ENCODE measurements around the gene ZNF333. TPM values are rescaled to one million over a fixed set of nuclear protein-coding genes. Genes with fewer than 3 reads are reported as not detected.
"Not testable (repeated sequence)": the region's sequence is repeated elsewhere in the genome, so short reads cannot be mapped to it uniquely, and the experiment has no call there.

The ZNF333 gene
- total and polyA plus RNA-seq, 2 donors from 2014 or later, result 4.1 to 20.8 TPM

DNA sequence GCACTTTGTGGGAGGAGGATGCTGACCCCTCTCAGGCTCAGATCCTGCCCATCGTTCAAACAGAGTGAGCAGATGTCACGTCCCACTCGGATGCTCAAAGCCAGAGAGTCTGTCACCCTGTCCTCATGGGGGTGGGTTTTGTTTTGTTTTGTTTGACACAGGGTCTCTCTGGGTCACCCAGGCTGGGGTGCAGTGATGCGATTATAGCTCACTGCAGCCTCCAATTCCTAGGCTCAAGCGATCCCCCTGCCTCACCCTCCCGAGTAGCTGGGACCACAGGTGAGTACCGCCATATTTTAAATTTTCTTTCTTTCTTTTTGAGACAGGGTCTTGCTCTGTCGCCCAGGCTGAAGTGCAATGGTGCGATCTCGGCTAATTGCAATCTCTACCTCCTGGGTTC lies 84.5 kb downstream of the ZNF333 start:
- Histone ChIP-seq H3K36me3 (ENCODE audit: control insufficient read depth in 2 of 3, insufficient read depth in 3 of 3, low read length in 3 of 3) (no peaks in the 10 kb centered on the region), H3K27me3 (ENCODE audit: control insufficient read depth, insufficient read depth, low read length) (no peaks in the 10 kb centered on the region), H3K9ac (ENCODE audit: low read length in 3 of 3) (no peak overlapping the region), H3K4me3 (ENCODE audit: low read length in 3 of 3) (no peak overlapping the region), H3K27ac (ENCODE audit: low read depth in 2 of 2, low read length in 2 of 2) (no peak overlapping the region), H3K9me3 (ENCODE audit: control insufficient read depth in 2 of 3, insufficient read depth in 1 of 3, low read length in 3 of 3) (no peaks in the 10 kb centered on the region), H3K4me1 (ENCODE audit: control insufficient read depth in 2 of 3, insufficient read depth in 2 of 3, low read depth in 1 of 3, low read length in 3 of 3) (no peaks in the 10 kb centered on the region)
- no peak for FAIRE-seq
- intact Hi-C loops (cut with DNase I), result no loop called here
- TF ChIP-seq CTCF (IDR thresholded peaks at IDR 0.05; ENCODE audit: borderline replicate concordance, extremely low read depth, insufficient read depth), result no peak
- DNase-seq, result no peak

DNA sequence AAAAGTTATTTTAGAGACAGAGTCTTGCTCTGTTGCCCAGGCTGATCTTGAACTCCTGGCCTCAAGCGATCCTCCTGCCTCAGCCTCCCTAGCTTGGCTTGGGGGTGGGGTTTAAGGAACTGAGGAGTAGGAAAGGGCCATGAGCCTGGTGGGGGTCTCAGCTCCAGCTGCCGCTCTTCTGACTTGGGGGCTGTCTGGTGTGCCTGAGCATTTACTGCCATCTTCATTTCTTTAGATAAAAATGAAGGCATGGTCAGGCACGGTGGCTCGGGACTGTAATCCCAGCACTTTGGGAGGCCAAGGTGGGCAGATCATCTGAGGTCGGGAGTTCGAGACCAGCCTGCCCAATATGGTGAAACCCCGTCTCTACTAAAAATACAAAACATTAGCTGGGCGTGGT lies 85.5 kb downstream of the ZNF333 start:
- H3K9me3 ChIP-seq (ENCODE audit: control insufficient read depth in 2 of 3, insufficient read depth in 1 of 3, low read length in 3 of 3); H3K36me3 ChIP-seq (ENCODE audit: control insufficient read depth in 2 of 3, insufficient read depth in 3 of 3, low read length in 3 of 3); FAIRE-seq; H3K4me3 ChIP-seq (ENCODE audit: low read length in 3 of 3); intact Hi-C loops (cut with DNase I); H3K4me1 ChIP-seq (ENCODE audit: control insufficient read depth in 2 of 3, insufficient read depth in 2 of 3, low read depth in 1 of 3, low read length in 3 of 3); H3K9ac ChIP-seq (ENCODE audit: low read length in 3 of 3); H3K27me3 ChIP-seq (ENCODE audit: control insufficient read depth, insufficient read depth, low read length); H3K27ac ChIP-seq (ENCODE audit: low read depth in 2 of 2, low read length in 2 of 2): not testable (repeated sequence)
- DNase-seq, result peak in 1 of 5 donors; percentile 16

- Histone ChIP-seq H3K27ac (ENCODE audit: low read depth in 2 of 2, low read length in 2 of 2) (no peak overlapping the region), H3K9ac (ENCODE audit: low read length in 3 of 3) (no peak overlapping the region), H3K9me3 (ENCODE audit: control insufficient read depth in 2 of 3, insufficient read depth in 1 of 3, low read length in 3 of 3) (no peaks in the 10 kb centered on the region), H3K4me3 (ENCODE audit: low read length in 3 of 3) (peak overlapping the region in 1 of 3 donors; percentile 18), H3K4me1 (ENCODE audit: control insufficient read depth in 2 of 3, insufficient read depth in 2 of 3, low read depth in 1 of 3, low read length in 3 of 3) (no peaks in the 10 kb centered on the region), H3K36me3 (ENCODE audit: control insufficient read depth in 2 of 3, insufficient read depth in 3 of 3, low read length in 3 of 3) (no peaks in the 10 kb centered on the region), H3K27me3 (ENCODE audit: control insufficient read depth, insufficient read depth, low read length) (no peaks in the 10 kb centered on the region)
- peak in 1 of 5 donors; percentile 69 for DNase-seq
- no peak for TF ChIP-seq CTCF (IDR thresholded peaks at IDR 0.05; ENCODE audit: borderline replicate concordance, extremely low read depth, insufficient read depth)
- no peak for FAIRE-seq
- intact Hi-C loops (cut with DNase I), result no loop called here
These were observed 86.2 kb downstream of the ZNF333 start for GRCh38 chr19:14775869-14776586.

GRCh38 chr19:14777645-14778044 lies 87.8 kb downstream of the ZNF333 start:
- H3K4me1 ChIP-seq (ENCODE audit: control insufficient read depth in 2 of 3, insufficient read depth in 2 of 3, low read depth in 1 of 3, low read length in 3 of 3); H3K27ac ChIP-seq (ENCODE audit: low read depth in 2 of 2, low read length in 2 of 2); H3K36me3 ChIP-seq (ENCODE audit: control insufficient read depth in 2 of 3, insufficient read depth in 3 of 3, low read length in 3 of 3); intact Hi-C loops (cut with DNase I); H3K4me3 ChIP-seq (ENCODE audit: low read length in 3 of 3); H3K27me3 ChIP-seq (ENCODE audit: control insufficient read depth, insufficient read depth, low read length); FAIRE-seq; H3K9me3 ChIP-seq (ENCODE audit: control insufficient read depth in 2 of 3, insufficient read depth in 1 of 3, low read length in 3 of 3); H3K9ac ChIP-seq (ENCODE audit: low read length in 3 of 3); DNase-seq: not testable (repeated sequence)

GRCh38 chr19:14778110-14778845 lies 88.4 kb downstream of the ZNF333 start, which contains the start of gene ADGRE2:
Gene ADGRE2, minus strand, starts transcription at chr19:14778560. Its CDS starts 1,804 bp downstream, at chr19:14776756.
- H3K9ac ChIP-seq (ENCODE audit: low read length in 3 of 3); H3K4me1 ChIP-seq (ENCODE audit: control insufficient read depth in 2 of 3, insufficient read depth in 2 of 3, low read depth in 1 of 3, low read length in 3 of 3); H3K27me3 ChIP-seq (ENCODE audit: control insufficient read depth, insufficient read depth, low read length); H3K9me3 ChIP-seq (ENCODE audit: control insufficient read depth in 2 of 3, insufficient read depth in 1 of 3, low read length in 3 of 3); H3K4me3 ChIP-seq (ENCODE audit: low read length in 3 of 3); intact Hi-C loops (cut with DNase I); H3K36me3 ChIP-seq (ENCODE audit: control insufficient read depth in 2 of 3, insufficient read depth in 3 of 3, low read length in 3 of 3); FAIRE-seq; H3K27ac ChIP-seq (ENCODE audit: low read depth in 2 of 2, low read length in 2 of 2): not testable (repeated sequence)
- DNase-seq, result peak in 1 of 5 donors; percentile 11
